Umbilical cord (tissue), 2 donors: ENCODE measurements around the gene UBE2J2. TPM values are rescaled to one million over a fixed set of nuclear protein-coding genes. Genes with fewer than 3 reads are reported as not detected.

ENCODE experiments used
- DNase-seq: peaks from one replicate; pipeline ENCODE4 v3.0.0-alpha.2; 2015; ENCODE audit warnings: low spot score
- total RNA-seq: library from RNA; depleted of rRNA; stranded (reverse); fragments of >200 nt; gene quantifications from one replicate; pipeline ENCODE4 v1.2.3, GENCODE V29; 2014; ENCODE audit warnings: low replicate concordance; ENCODE audit not compliant: insufficient read depth

The UBE2J2 gene
- total RNA-seq, 1 donor from 2014 or later = 22.9 TPM

- DNase-seq = no peak
Measured at GRCh38 chr1:1240822-1241587, 32.6 kb downstream of the UBE2J2 start.

- no peak for DNase-seq
Measured at GRCh38 chr1:1240348-1240732, 33.3 kb downstream of the UBE2J2 start.

DNA sequence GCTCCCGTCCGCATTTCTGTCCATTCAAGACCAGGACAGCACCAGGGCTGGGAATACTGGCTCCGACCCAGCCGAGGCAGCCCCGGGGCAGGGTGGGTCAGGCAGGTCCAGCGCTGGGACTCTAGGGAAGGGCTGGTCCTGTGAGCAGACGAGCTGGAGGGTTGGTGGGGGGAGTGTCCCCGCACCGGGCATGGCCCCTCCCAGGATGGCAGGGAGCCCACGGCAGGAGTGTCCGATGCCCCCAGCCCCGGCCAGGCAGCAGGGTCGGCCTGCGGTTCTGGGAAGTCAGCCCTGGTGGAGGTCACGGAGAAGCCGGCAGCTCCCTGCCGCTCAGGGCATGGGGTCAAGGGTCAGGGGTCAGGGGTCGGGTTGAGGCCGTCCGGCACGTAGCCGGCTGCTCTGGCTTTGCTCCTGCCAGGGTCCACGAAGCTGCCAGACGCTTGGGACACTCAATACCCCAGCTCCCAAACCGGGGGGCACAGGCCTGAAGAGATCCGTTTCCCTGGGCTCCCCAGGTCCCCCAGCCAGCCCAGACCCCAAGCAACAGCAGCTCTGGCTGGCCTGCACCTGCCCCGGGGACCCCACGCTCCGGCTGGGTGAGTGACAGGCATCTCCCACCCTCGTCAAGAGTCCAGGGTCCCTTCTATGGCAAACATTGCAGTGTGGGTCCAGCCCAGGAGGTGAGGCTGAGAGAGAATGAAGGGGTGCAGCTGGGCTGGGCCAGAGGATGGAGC lies 33.9 kb downstream of the UBE2J2 start:
- DNase-seq = no peak

- DNase-seq = no peak
Measured at GRCh38 chr1:1239227-1239613, 34.4 kb downstream of the UBE2J2 start.

GRCh38 chr1:1238702-1239178 lies 34.9 kb downstream of the UBE2J2 start:
- DNase-seq = no peak

DNA sequence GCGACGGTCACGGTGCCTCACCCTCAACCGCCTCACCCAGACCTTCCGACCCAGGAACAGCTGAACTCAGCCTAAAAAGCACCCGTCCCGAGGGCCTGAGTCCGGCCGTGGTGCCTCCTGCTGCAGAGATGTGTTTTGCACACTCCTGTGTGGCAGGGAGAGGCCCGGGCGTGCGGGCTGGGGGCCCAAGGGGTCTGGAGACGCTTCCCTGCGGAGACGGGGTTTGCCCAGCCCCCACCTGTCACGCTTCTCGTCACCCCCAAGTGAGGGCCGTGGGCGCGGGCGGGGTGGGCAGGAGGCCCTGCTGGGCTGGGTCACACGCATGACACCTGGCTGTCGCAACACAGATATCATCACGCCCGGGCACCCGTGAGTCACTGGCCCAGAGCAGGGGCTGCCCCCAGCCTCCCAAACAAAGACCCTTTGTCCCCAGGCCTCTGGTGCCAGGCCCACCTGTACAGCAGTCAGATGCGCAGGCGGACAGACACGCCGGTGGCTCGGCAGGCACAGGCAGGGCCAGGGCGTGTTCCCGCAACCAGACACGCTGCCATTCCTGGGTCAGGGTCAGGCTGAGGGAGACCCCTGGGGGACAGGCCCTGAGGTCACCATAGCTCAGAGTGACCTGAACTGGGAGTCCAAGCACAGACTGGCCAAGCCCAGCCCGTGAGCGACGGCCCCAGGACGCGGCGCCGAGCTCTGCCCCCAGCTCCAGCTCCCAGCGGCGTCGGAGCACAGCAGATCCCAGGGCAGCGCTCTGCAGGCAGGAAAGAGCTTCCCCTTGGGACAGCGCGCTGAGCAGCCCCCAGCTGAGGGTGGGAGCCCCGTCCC lies 35.6 kb downstream of the UBE2J2 start:
- DNase-seq = no peak

DNA sequence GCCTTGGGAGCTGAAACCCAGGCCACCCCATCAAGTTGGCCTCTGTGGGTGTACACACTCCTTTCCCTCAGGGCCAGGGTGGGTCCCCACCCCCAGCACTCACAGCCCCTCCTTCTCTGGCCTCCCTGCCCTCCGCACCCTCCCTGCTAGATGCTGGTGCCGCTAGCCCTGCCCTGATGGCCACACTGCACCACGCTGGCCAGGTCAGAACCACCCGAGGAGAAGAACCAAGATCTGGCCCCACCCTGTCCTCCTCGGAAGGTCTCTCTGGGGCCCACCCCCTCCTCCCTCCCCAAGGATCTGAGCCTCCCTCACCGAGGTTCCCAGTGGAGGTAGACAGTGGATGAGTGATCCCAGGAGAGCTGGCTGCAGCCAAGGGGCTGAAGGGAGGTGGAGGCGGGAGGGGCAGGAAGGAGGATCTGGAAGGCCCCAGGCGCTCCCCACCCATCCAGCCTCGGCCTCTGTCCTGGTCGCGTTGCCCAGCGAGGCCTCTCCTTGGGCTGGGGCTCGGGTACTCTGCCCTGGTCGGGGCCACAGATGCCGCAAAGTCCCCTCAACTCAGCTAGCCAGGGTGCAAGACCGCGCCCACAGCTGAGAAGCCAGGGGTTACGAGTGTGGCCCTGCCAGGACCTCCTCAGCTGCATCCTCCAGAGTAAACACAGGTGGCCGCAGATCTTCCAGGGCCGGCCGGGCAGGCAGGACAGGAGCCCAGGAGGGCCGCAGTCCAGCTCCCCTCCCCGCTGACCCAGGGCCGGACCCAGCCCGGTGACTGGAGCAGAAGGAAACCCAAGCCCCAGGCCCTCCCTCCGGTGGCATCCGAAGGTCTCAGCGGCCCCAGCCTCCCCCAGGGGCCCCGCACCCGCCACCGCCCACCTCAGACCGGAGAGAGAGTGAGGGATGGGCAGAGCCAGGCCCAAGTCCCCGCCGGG lies 36.4 kb downstream of the UBE2J2 start:
- DNase-seq = peak; percentile 28

DNA sequence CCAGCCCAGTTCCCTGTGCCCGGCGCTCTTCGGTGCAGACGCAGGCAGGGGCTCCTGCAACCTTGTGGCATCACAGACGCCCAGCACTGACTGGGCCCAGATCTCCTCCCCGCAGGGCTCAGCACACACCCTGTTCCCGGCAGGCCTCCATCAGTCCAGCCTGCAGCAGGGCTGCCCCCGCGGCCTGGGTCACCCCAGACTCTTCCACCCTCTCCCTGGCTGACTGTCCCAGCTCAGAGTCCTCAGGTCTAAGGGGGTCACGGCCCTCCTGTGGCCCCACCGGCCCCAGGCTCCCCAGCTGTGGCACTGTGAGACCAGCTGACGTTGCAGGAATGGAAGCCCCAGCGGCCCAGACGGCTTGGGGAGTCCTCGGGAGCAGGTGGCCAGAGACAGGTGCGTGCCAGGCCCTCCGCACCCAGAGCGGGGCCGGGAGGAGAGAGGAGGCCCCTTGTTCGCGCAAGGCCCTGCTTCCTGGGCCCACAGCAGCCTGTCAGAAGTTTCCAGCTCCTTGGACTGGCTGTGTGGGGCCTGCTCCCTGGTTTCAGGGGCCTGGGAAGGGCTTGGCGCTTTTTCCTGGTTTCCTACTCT lies 37.4 kb downstream of the UBE2J2 start:
- DNase-seq = no peak

GRCh38 chr1:1235016-1235744 lies 38.5 kb downstream of the UBE2J2 start:
- DNase-seq = no peak

- DNase-seq = no peak
Measured at GRCh38 chr1:1234180-1234808, 39.4 kb downstream of the UBE2J2 start.

GRCh38 chr1:1233567-1233892 lies 40.1 kb downstream of the UBE2J2 start:
- DNase-seq = no peak

- no peak for DNase-seq
Measured at GRCh38 chr1:1232796-1233566, 40.7 kb downstream of the UBE2J2 start.

- DNase-seq = no peak
Measured at GRCh38 chr1:1232208-1232795, 41.4 kb downstream of the UBE2J2 start, which contains the start of gene B3GALT6. Gene B3GALT6 (plus strand): TSS chr1:1232237. CDS start chr1:1232279, 42 bp downstream.

DNA sequence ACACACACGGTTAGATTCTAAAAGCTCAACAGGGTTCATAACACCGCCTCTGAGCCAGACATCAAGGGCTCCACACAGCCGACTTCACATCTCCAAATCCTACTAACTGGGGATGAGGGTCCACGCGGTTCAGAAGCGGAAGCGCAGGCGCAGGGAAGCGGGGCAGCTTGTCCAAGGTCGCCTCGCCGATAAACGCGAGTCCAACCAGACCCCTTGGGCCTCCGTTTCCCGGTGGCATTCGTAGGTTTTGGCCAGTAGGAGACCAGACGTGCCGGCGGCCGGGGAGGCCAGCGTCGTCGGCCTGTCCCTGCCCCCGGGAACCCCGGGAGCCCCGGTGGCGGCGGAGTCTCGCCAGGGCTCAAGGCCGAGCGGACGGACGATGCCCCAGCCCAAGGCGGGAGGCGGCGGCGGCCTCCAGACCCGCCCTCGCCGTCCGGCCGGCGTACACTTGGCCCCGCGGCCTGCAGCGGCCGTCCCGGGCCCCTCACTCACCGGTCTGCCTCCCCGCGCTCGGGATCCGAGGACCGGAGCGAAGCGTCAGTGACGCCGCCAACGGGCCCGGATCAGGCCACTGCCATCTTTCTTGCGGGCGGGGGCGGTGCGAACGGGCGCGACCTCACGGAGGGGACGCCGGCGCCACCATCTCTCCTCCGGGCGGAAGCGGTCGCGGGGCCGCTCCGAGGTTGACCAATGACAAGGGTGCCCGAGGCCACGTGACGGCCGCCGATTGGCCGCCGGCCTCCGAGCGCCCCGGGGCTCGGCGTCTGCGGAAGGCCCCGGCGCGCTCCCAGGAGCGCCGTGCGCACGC lies 42.0 kb downstream of the UBE2J2 start, which contains the start of gene SDF4:
TSS of gene SDF4 (minus strand) at position 602 of the 808 bp plus-strand sequence. CDS start 3,229 bp downstream, outside the sequence.
- DNase-seq = peak; percentile 98

GRCh38 chr1:1230656-1231399 lies 42.8 kb downstream of the UBE2J2 start:
- DNase-seq = no peak

DNA sequence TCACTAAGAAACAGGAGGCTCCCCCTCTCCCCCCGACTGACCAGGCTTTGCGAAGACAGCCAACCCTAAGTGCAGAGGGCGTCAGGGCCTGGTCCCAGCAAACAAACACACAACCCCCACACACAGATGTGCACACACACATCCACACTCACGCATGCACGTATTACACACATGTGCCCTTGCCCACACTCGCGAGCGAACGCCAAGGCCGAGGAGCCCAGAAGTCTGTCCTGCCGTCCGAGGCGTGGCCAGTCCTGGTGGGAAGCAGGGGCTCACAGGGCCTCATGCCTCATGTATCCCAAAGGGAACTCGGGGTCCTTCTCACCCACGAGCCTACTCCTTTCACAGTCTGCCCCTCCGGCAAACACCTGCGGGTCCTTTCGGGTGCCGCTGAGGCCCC lies 43.9 kb downstream of the UBE2J2 start:
- DNase-seq = no peak
